HCT116 (cell line): ENCODE data around the gene KRT15. TPM values are rescaled to one million over a fixed set of nuclear protein-coding genes. Genes with fewer than 3 reads are reported as not detected.

ENCODE experiments used
- ATAC-seq: fragments of 200-7000 bp; cut with Tn5 transposase; 2 replicates; pipeline ENCODE4 v1.9.1; 2020; ENCODE audit warnings: mild to moderate bottlenecking, moderate library complexity
- BruUV-seq: library from RNA; stranded (reverse); fragments of 400-500 nt; replicated peaks from 2 replicates; lab custom pipeline; 2021; lab: Mats Ljungman, UMichigan
- CTCF ChIA-PET: fragments of 300-600 bp; sonication (Branson Sonifier 250); formaldehyde crosslinking; loops from one replicate; lab custom pipeline; 2021; ENCODE audit warnings: antibody characterized with exemption; lab: Charles Lee
- POLR2A ChIA-PET: fragments of 300-600, 350-600 bp; sonication (Branson Sonifier 250); formaldehyde crosslinking; loops from one replicate; lab custom pipeline; 2021; ENCODE audit warnings: antibody characterized with exemption; lab: Charles Lee
- RAD21 ChIA-PET, 2 experiments: fragments of 300-600 bp; sonication (Branson Sonifier 250); formaldehyde crosslinking; loops; one replicate each; lab custom pipeline; 2023; ENCODE audit warnings: low total read pairs in 2 of 2; ENCODE audit not compliant: uncharacterized antibody in 2 of 2, unreplicated experiment in 2 of 2, low non-redundant PET in 1 of 2; lab: Charles Lee
- DNase-seq: peaks from one replicate; pipeline ENCODE4 v3.0.0-alpha.2; 2010; ENCODE audit warnings: low read depth, low spot score
- H2AFZ ChIP-seq: fragments of 200-600 bp; shearing (Covaris generic), sonication (generic); 2 replicates; pipeline ENCODE4 v1.6.1; 2017; ENCODE audit warnings: low read depth, mixed run types, mixed read lengths, antibody characterized with exemption, low read length; ENCODE audit not compliant: poor library complexity, severe bottlenecking
- H3K27ac ChIP-seq: 2 replicates; pipeline ENCODE4 v1.5.1; 2012; ENCODE audit warnings: low read depth, low read length
- H3K27me3 ChIP-seq: fragments of 200-600 bp; sonication (generic); 2 replicates; pipeline ENCODE4 v1.6.1; 2016; ENCODE audit warnings: mixed run types, low read length, mixed read lengths; ENCODE audit not compliant: insufficient read depth
- H3K36me3 ChIP-seq, 2 experiments: fragments of 200-500 bp in 1 of 2; fragments of 200-600 bp in 1 of 2; sonication (Bioruptor generic) in 1 of 2; sonication (generic) in 1 of 2; 2 replicates each; pipeline versions ENCODE4 v1.5.1 to v1.6.1; 2014 to 2016; ENCODE audit warnings: low read length in 2 of 2, inconsistent platforms in 1 of 2, mixed read lengths in 1 of 2, mixed run types in 1 of 2; ENCODE audit not compliant: insufficient read depth in 2 of 2, control insufficient read depth in 1 of 2
- H3K4me1 ChIP-seq, 2 experiments: fragments of 200-600 bp in 1 of 2; sonication (generic) in 1 of 2; 2 replicates each; pipeline versions ENCODE4 v1.5.1 to v1.6.1; 2012 to 2017; ENCODE audit warnings: low read length in 2 of 2, inconsistent platforms in 1 of 2, mild to moderate bottlenecking in 1 of 2, mixed read lengths in 1 of 2, mixed run types in 1 of 2, moderate library complexity in 1 of 2; ENCODE audit not compliant: insufficient read depth in 2 of 2, control insufficient read depth in 1 of 2
- H3K4me2 ChIP-seq: fragments of 200-600 bp; sonication (generic); 2 replicates; pipeline ENCODE4 v1.6.1; 2017; ENCODE audit warnings: mixed run types, low read length, mixed read lengths
- H3K4me3 ChIP-seq, 2 experiments: fragments of 200-600 bp in 1 of 2; sonication (generic) in 1 of 2; replicated peaks in 1 of 2; 2 replicates each; pipeline ENCODE4 v1.5.1; 2011 to 2016; ENCODE audit warnings: low read length in 2 of 2, control low read depth in 1 of 2, low read depth in 1 of 2, mild to moderate bottlenecking in 1 of 2, mixed read lengths in 1 of 2, mixed run types in 1 of 2
- H3K79me2 ChIP-seq: fragments of 200-600 bp; sonication (generic); 2 replicates; pipeline ENCODE4 v1.6.1; 2017; ENCODE audit warnings: mild to moderate bottlenecking, mixed run types, low read length, moderate library complexity, mixed read lengths; ENCODE audit not compliant: insufficient read depth
- H3K9ac ChIP-seq: fragments of 200-600 bp; sonication (generic); 2 replicates; pipeline ENCODE4 v1.6.1; 2016; ENCODE audit warnings: low read length, mixed read lengths
- H3K9me2 ChIP-seq: fragments of 200-600 bp; sonication (generic), shearing (Covaris generic); 2 replicates; pipeline ENCODE4 v1.6.1; 2017; ENCODE audit warnings: mixed run types, mild to moderate bottlenecking, moderate library complexity; ENCODE audit not compliant: insufficient read depth
- H3K9me3 ChIP-seq, 2 experiments: fragments of 200-500 bp in 1 of 2; fragments of 200-600 bp in 1 of 2; sonication (Bioruptor generic) in 1 of 2; sonication (generic) in 1 of 2; 2 replicates each; pipeline ENCODE4 v1.6.1; 2014 to 2017; ENCODE audit warnings: low read length in 2 of 2, mixed read lengths in 2 of 2, inconsistent platforms in 1 of 2, low read depth in 1 of 2, mild to moderate bottlenecking in 1 of 2, mixed run types in 1 of 2, moderate library complexity in 1 of 2; ENCODE audit not compliant: control insufficient read depth in 1 of 2, insufficient read depth in 1 of 2
- H4K20me1 ChIP-seq: fragments of 200-600 bp; sonication (generic), shearing (Covaris generic); 2 replicates; pipeline ENCODE4 v1.6.1; 2017; ENCODE audit warnings: mixed run types, mild to moderate bottlenecking, moderate library complexity; ENCODE audit not compliant: insufficient read depth
- CBX3 ChIP-seq: IDR thresholded peaks from 2 replicates; pipeline ENCODE4 v1.6.1; 2012; ENCODE audit warnings: low read depth
- CEBPB ChIP-seq: IDR thresholded peaks from 2 replicates; pipeline ENCODE4 v1.6.1; 2012; ENCODE audit warnings: low read depth
- JUND ChIP-seq: IDR thresholded peaks from 2 replicates; pipeline ENCODE4 v1.6.1; 2012
- POLR2AphosphoS5 ChIP-seq: IDR thresholded peaks from 2 replicates; pipeline ENCODE4 v1.6.1; 2011; ENCODE audit warnings: mild to moderate bottlenecking, low read depth, low read length, moderate library complexity
- REST ChIP-seq: IDR thresholded peaks from 2 replicates; pipeline ENCODE4 v1.6.1; 2012; ENCODE audit warnings: low read depth
- SP1 ChIP-seq: IDR thresholded peaks from 2 replicates; pipeline ENCODE4 v1.6.1; 2012; ENCODE audit warnings: low read depth
- TCF7L2 ChIP-seq: IDR thresholded peaks from 2 replicates; pipeline ENCODE4 v1.7.0; 2011; ENCODE audit warnings: borderline replicate concordance, inconsistent platforms; ENCODE audit not compliant: insufficient read depth, insufficient read length; ENCODE audit errors: extremely low read depth
- ZBTB33 ChIP-seq: IDR thresholded peaks from 2 replicates; pipeline ENCODE4 v1.6.1; 2011; ENCODE audit warnings: mild to moderate bottlenecking, low read length, moderate library complexity; ENCODE audit not compliant: insufficient replicate concordance; ENCODE audit errors: extremely low read depth
- intact Hi-C: fragments of 100-400 bp; cut with micrococcal nuclease; formaldehyde crosslinking; loops from 2 replicates; pipeline ENCODE4 v1.10.0; 2022
- total RNA-seq: library from RNA; stranded (reverse); gene quantifications from one replicate; pipeline ENCODE4 v1.2.1, GENCODE V29; 2021; ENCODE audit not compliant: unreplicated experiment

Gene KRT15
- total RNA-seq, 1 experiment from 2014 or later, result 37.1 TPM

GRCh38 chr17:41504246-41504977, 14.3 kb downstream of the KRT15 start:
- CTCF ChIA-PET, result no interaction called here
- H3K4me3 ChIP-seq, result no peak overlapping the region
- no peak for TF ChIP-seq JUND
- no peak for TF ChIP-seq REST
- TF ChIP-seq CBX3, result no peak
- TF ChIP-seq CEBPB, result no peak
- TF ChIP-seq ZBTB33, result no peak
- no peak for TF ChIP-seq SP1
- TF ChIP-seq TCF7L2, result no peak
- no peak for TF ChIP-seq POLR2AphosphoS5
- TF ChIP-seq, all 23 proteins: peak for 0
- Histone ChIP-seq H3K9me2 (no peaks in the 10 kb centered on the region), H3K27ac (no peak overlapping the region), H3K79me2 (no peaks in the 10 kb centered on the region), H3K4me2 (no peak overlapping the region), H3K9ac (no peak overlapping the region), H3K36me3 (no peaks in the 10 kb centered on the region), H2AFZ (no peak overlapping the region), H3K4me1 (peaks cover 13 to 48% of the 10 kb centered on the region in 2 experiments), H3K27me3 (no peaks in the 10 kb centered on the region), H4K20me1 (no peaks in the 10 kb centered on the region), H3K9me3 (no peaks in the 10 kb centered on the region)
- BruUV-seq, result no TSS peak
- ATAC-seq, result no peak
- ChIA-PET POLR2A (no interaction called here), RAD21 (no interaction called here)
- no peak for DNase-seq
- intact Hi-C loops, result no loop called here
